Bronchial epithelial cell (primary cell): ENCODE results near the gene SLC22A2. TPM values are rescaled to one million over a fixed set of nuclear protein-coding genes. Genes with fewer than 3 reads are reported as not detected.

Experiments
- DNase-seq: peaks from one replicate; pipeline ENCODE4 v3.0.0-alpha.2; 2010; ENCODE audit warnings: low read depth
- FAIRE-seq: peaks from 2 replicates; lab custom pipeline; 2011; peaks lifted over from hg19 to GRCh38; lab: Jason Lieb, UNC
- H3K27me3 ChIP-seq: 2 replicates; pipeline ENCODE4 v1.5.1; 2011; ENCODE audit warnings: low read length; ENCODE audit not compliant: control insufficient read depth, insufficient read depth
- H3K36me3 ChIP-seq: 2 replicates; pipeline ENCODE4 v1.5.1; 2011; ENCODE audit warnings: low read length; ENCODE audit not compliant: control insufficient read depth, insufficient read depth
- H3K4me3 ChIP-seq: 2 replicates; pipeline ENCODE4 v1.5.1; 2011; ENCODE audit warnings: mild to moderate bottlenecking, low read depth, low read length, control low read depth
- CTCF ChIP-seq: IDR thresholded peaks from 2 replicates; pipeline ENCODE4 v1.5.1; 2011; ENCODE audit warnings: mild to moderate bottlenecking, moderate library complexity, low read length, control low read depth, inconsistent platforms; ENCODE audit not compliant: insufficient read depth, severe bottlenecking
- total RNA-seq: library from RNA; depleted of rRNA; stranded (reverse); fragments of >200 nt; gene quantifications from 2 replicates; pipeline ENCODE4 v1.2.1, GENCODE V29; 2014

The SLC22A2 gene
- total RNA-seq, 1 donor from 2014 or later = not detected

- DNase-seq (no peak), FAIRE-seq (no peak)
- no peaks in the 10 kb centered on the region for H3K27me3 ChIP-seq
- TF ChIP-seq CTCF = no peak
- H3K36me3 ChIP-seq = no peaks in the 10 kb centered on the region
- no peak overlapping the region for H3K4me3 ChIP-seq
Measured at GRCh38 chr6:160173806-160174527, 84.7 kb downstream of the SLC22A2 start.

- H3K4me3 ChIP-seq = no peak overlapping the region
- no peaks in the 10 kb centered on the region for H3K27me3 ChIP-seq
- no peaks in the 10 kb centered on the region for H3K36me3 ChIP-seq
- DNase-seq (no peak), FAIRE-seq (no peak)
- no peak for TF ChIP-seq CTCF
Measured at GRCh38 chr6:160172704-160173103, 85.9 kb downstream of the SLC22A2 start.

- TF ChIP-seq CTCF = no peak
- H3K27me3 ChIP-seq = no peaks in the 10 kb centered on the region
- no peaks in the 10 kb centered on the region for H3K36me3 ChIP-seq
- no peak overlapping the region for H3K4me3 ChIP-seq
- FAIRE-seq (peak; percentile 40), DNase-seq (no peak)
Measured at GRCh38 chr6:160170018-160170680, 88.5 kb downstream of the SLC22A2 start.

GRCh38 chr6:160167604-160168399, 90.8 kb downstream of the SLC22A2 start:
- Histone ChIP-seq H3K27me3 (no peaks in the 10 kb centered on the region), H3K36me3 (no peaks in the 10 kb centered on the region), H3K4me3 (no peak overlapping the region)
- DNase-seq (peak; percentile 6), FAIRE-seq (no peak)
- no peak for TF ChIP-seq CTCF

Other genes starting within 250 kb of the SLC22A2 start
- gene SLC22A1, start 137.0 kb downstream of the SLC22A2 start, total RNA-seq = under 0.01 and 1.3 TPM in 2 replicates
- 8.2 and 8.6 TPM in 2 replicates for gene SLC22A3, start 89.6 kb upstream of the SLC22A2 start, total RNA-seq